GM18505 (cell line): ENCODE data around the gene CDS2.
A peak's percentile ranks its signal among the peaks of the same experiment; 100 is the strongest.

Experiments
- ATAC-seq: cut with Tn5 transposase; IDR thresholded peaks from one replicate; pipeline ENCODE4 v1.9.1; 2021; ENCODE audit not compliant: unreplicated experiment
- POLR2A ChIP-seq: IDR thresholded peaks from 4 replicates; pipeline ENCODE4 v1.6.1; 2011; ENCODE audit warnings: borderline replicate concordance; ENCODE audit not compliant: insufficient read depth, insufficient read length; ENCODE audit errors: extremely low read depth

CDS2 gene

GRCh38 chr20:5100684-5101347 is 26.0 kb upstream of the CDS2 start:
- no peak for ATAC-seq
- no peak for TF ChIP-seq POLR2A

- TF ChIP-seq POLR2A = no peak
- no peak for ATAC-seq
These were observed 22.3 kb upstream of the CDS2 start for GRCh38 chr20:5104479-5104878.

GRCh38 chr20:5109276-5109675 is 17.5 kb upstream of the CDS2 start:
- TF ChIP-seq POLR2A = no peak
- ATAC-seq = no peak

GRCh38 chr20:5113615-5113986 is 13.2 kb upstream of the CDS2 start:
- no peak for ATAC-seq
- TF ChIP-seq POLR2A = no peak

- no peak for ATAC-seq
- no peak for TF ChIP-seq POLR2A
These were observed 12.4 kb upstream of the CDS2 start for GRCh38 chr20:5114403-5114802.

GRCh38 chr20:5116875-5117274 is 9.9 kb upstream of the CDS2 start:
- TF ChIP-seq POLR2A = no peak
- ATAC-seq = no peak

- no peak for ATAC-seq
- no peak for TF ChIP-seq POLR2A
These were observed 8.3 kb upstream of the CDS2 start for GRCh38 chr20:5118220-5119142.

GRCh38 chr20:5119143-5119434 is 7.7 kb upstream of the CDS2 start:
- TF ChIP-seq POLR2A = no peak
- ATAC-seq = no peak

- ATAC-seq = peak; percentile 94
- peak; percentile 98 for TF ChIP-seq POLR2A
These were observed 7.2 kb upstream of the CDS2 start, which contains the start of gene PCNA for GRCh38 chr20:5119435-5120184. Gene PCNA, minus strand, starts transcription at chr20:5119958. Its CDS starts 160 bp downstream, at chr20:5119798.

GRCh38 chr20:5120185-5120476 is 6.7 kb upstream of the CDS2 start:
- peak; percentile 81 for TF ChIP-seq POLR2A
- no peak for ATAC-seq

- no peak for TF ChIP-seq POLR2A
- no peak for ATAC-seq
These were observed 3.9 kb upstream of the CDS2 start for GRCh38 chr20:5122873-5123260.

GRCh38 chr20:5127204-5127858 is 523 bp downstream of the CDS2 start:
- ATAC-seq = peak; percentile 24
- TF ChIP-seq POLR2A = peak; percentile 23

GRCh38 chr20:5127859-5128424 is 1.1 kb downstream of the CDS2 start:
- no peak for ATAC-seq

GRCh38 chr20:5128886-5129285 is 2.1 kb downstream of the CDS2 start:
- no peak for TF ChIP-seq POLR2A
- no peak for ATAC-seq

More at GRCh38 chr20:5127859-5128424, 1.1 kb downstream of the CDS2 start:
- no peak for TF ChIP-seq POLR2A

- no peak for ATAC-seq
- TF ChIP-seq POLR2A = no peak
These were observed 4.7 kb downstream of the CDS2 start for GRCh38 chr20:5131502-5131901.
